K562 (cell line): Measurements from ENCODE around the gene OSBPL3. TPM values are rescaled to one million over a fixed set of nuclear protein-coding genes. Genes with fewer than 3 reads are reported as not detected.
A peak's percentile ranks its signal among the peaks of the same experiment; 100 is the strongest.

Source experiments
- ATF1 ChIP-seq, 2 experiments: fragments of 450-650 bp in 1 of 2; IDR thresholded peaks; 2 replicates each; pipeline ENCODE4 v1.6.1; 2016; ENCODE audit warnings: missing compliant biosample characterization in 1 of 2, missing genetic modification characterization in 1 of 2
- CREM ChIP-seq: IDR thresholded peaks from 2 replicates; pipeline ENCODE4 v1.6.1; 2014; ENCODE audit warnings: antibody characterized with exemption, low read depth
- PHF20 ChIP-seq: fragments of 450-650 bp; IDR thresholded peaks from 2 replicates; pipeline ENCODE4 v1.6.1; 2018; ENCODE audit not compliant: partially characterized antibody
- polyA plus RNA-seq, 8 experiments: library from polyadenylated mRNA; depleted of rRNA in 4 of 8; stranded (reverse) in 5 of 8; unstranded in 3 of 8; fragments of >200 nt; fragmentation: Nextera tagmentation in 2 of 8; fragmentation: Illumina TruSeq in 1 of 8; extraction: Ambion mirVana in 2 of 8; extraction: Trizol in 1 of 8; gene quantifications; 2 replicates each; pipeline versions ENCODE4 v1.2.1 to v1.2.3, GENCODE V29; 2011 to 2014; ENCODE audit warnings: inconsistent platforms in 1 of 8, missing spikeins in 1 of 8
- total RNA-seq, 7 experiments: library from RNA; depleted of rRNA in 6 of 7; stranded (reverse); fragments of >200 nt in 6 of 7; fragmentation: Illumina TruSeq in 2 of 7; extraction: Trizol in 2 of 7; gene quantifications; 2 replicates each; pipeline versions ENCODE4 v1.2.1 to v1.2.3, GENCODE V29; 2011 to 2021; ENCODE audit warnings: low replicate concordance in 1 of 7
- TF ChIP-seq, protein P1 (sequence below): fragments of 450-650 bp; IDR thresholded peaks from 2 replicates; pipeline ENCODE4 v1.6.1; 2016
- TF ChIP-seq, protein P2 (sequence below): sonication (generic); formaldehyde crosslinking; IDR thresholded peaks from 2 replicates; pipeline ENCODE4 v1.8.0; 2023; ENCODE audit warnings: missing genetic modification reagents, mild to moderate bottlenecking, borderline replicate concordance
- TF ChIP-seq, protein P3 (sequence below): fragments of 250-450 bp; sonication (Bioruptor Pico); IDR thresholded peaks from 2 replicates; pipeline ENCODE4 v1.8.0; 2022; ENCODE audit warnings: inconsistent platforms, mild to moderate bottlenecking, moderate library complexity, borderline replicate concordance
- TF ChIP-seq, protein P4 (sequence below): fragments of 150-350 bp; IDR thresholded peaks from 2 replicates; pipeline ENCODE4 v1.6.1; 2014; ENCODE audit warnings: low read depth, mild to moderate bottlenecking, low read length, borderline replicate concordance

OSBPL3 gene
- total and polyA plus RNA-seq, 9 of the 15 experiments (the other 6 are each of a cell fraction or from before 2014, with no cell fraction given) = 4.8 to 37.2 (median 26.5) TPM

DNA sequence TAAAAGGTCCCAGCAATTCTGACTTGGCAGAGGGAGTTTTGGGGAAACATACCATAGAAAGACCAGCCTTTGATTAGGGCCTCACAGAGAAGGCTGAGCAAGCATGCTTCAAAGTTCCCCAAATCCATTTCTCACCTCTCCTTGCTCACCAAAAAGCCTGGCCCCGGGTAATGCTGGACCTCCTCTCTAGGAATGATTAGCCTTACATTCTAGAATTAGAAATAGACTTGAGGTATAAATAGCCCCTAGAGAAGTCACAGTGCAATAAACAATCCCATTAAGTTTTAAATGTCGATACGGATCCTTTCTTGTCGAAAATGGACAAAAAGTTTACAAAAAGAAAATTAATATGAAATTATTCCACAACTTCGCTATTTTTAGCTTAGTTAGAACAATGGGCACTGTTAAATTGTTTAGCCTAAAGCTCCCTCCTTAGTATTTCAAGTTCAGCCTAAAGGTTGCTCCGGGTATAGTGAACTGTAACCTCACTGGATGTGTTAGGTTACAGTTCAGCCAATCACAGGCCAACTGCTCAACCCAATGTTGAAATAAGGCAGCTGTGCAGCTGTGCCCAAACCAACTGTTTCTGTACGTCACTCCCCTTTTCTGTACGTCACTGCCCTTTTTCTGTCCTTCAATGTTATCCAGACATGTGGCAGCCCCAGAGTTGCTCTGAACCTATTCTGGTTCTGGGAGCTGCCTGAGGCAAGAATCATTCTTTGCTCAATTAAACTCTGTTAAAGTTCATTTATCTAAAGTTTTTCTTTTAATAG is 214.8 kb downstream of the OSBPL3 start (continued):
- TF ChIP-seq, protein P1, sequence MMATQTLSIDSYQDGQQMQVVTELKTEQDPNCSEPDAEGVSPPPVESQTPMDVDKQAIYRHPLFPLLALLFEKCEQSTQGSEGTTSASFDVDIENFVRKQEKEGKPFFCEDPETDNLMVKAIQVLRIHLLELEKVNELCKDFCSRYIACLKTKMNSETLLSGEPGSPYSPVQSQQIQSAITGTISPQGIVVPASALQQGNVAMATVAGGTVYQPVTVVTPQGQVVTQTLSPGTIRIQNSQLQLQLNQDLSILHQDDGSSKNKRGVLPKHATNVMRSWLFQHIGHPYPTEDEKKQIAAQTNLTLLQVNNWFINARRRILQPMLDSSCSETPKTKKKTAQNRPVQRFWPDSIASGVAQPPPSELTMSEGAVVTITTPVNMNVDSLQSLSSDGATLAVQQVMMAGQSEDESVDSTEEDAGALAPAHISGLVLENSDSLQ = 0 out of 2 replicates have a peak, but pooled peaks have one; percentile 10
- TF ChIP-seq, protein P2, sequence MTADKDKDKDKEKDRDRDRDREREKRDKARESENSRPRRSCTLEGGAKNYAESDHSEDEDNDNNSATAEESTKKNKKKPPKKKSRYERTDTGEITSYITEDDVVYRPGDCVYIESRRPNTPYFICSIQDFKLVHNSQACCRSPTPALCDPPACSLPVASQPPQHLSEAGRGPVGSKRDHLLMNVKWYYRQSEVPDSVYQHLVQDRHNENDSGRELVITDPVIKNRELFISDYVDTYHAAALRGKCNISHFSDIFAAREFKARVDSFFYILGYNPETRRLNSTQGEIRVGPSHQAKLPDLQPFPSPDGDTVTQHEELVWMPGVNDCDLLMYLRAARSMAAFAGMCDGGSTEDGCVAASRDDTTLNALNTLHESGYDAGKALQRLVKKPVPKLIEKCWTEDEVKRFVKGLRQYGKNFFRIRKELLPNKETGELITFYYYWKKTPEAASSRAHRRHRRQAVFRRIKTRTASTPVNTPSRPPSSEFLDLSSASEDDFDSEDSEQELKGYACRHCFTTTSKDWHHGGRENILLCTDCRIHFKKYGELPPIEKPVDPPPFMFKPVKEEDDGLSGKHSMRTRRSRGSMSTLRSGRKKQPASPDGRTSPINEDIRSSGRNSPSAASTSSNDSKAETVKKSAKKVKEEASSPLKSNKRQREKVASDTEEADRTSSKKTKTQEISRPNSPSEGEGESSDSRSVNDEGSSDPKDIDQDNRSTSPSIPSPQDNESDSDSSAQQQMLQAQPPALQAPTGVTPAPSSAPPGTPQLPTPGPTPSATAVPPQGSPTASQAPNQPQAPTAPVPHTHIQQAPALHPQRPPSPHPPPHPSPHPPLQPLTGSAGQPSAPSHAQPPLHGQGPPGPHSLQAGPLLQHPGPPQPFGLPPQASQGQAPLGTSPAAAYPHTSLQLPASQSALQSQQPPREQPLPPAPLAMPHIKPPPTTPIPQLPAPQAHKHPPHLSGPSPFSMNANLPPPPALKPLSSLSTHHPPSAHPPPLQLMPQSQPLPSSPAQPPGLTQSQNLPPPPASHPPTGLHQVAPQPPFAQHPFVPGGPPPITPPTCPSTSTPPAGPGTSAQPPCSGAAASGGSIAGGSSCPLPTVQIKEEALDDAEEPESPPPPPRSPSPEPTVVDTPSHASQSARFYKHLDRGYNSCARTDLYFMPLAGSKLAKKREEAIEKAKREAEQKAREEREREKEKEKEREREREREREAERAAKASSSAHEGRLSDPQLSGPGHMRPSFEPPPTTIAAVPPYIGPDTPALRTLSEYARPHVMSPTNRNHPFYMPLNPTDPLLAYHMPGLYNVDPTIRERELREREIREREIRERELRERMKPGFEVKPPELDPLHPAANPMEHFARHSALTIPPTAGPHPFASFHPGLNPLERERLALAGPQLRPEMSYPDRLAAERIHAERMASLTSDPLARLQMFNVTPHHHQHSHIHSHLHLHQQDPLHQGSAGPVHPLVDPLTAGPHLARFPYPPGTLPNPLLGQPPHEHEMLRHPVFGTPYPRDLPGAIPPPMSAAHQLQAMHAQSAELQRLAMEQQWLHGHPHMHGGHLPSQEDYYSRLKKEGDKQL (CRISPR knock-in tag) = no peak
- TF ChIP-seq ATF1 (CRISPR knock-in tag; IDR thresholded peaks at IDR 0.05) = no peak
- TF ChIP-seq ATF1 (tag; IDR thresholded peaks at IDR 0.05) = peak; percentile 53
- no peak for TF ChIP-seq PHF20
- TF ChIP-seq CREM = peak; percentile 54
- TF ChIP-seq, protein P3, sequence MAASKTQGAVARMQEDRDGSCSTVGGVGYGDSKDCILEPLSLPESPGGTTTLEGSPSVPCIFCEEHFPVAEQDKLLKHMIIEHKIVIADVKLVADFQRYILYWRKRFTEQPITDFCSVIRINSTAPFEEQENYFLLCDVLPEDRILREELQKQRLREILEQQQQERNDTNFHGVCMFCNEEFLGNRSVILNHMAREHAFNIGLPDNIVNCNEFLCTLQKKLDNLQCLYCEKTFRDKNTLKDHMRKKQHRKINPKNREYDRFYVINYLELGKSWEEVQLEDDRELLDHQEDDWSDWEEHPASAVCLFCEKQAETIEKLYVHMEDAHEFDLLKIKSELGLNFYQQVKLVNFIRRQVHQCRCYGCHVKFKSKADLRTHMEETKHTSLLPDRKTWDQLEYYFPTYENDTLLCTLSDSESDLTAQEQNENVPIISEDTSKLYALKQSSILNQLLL (CRISPR knock-in tag) = no peak
- TF ChIP-seq, protein P4, sequence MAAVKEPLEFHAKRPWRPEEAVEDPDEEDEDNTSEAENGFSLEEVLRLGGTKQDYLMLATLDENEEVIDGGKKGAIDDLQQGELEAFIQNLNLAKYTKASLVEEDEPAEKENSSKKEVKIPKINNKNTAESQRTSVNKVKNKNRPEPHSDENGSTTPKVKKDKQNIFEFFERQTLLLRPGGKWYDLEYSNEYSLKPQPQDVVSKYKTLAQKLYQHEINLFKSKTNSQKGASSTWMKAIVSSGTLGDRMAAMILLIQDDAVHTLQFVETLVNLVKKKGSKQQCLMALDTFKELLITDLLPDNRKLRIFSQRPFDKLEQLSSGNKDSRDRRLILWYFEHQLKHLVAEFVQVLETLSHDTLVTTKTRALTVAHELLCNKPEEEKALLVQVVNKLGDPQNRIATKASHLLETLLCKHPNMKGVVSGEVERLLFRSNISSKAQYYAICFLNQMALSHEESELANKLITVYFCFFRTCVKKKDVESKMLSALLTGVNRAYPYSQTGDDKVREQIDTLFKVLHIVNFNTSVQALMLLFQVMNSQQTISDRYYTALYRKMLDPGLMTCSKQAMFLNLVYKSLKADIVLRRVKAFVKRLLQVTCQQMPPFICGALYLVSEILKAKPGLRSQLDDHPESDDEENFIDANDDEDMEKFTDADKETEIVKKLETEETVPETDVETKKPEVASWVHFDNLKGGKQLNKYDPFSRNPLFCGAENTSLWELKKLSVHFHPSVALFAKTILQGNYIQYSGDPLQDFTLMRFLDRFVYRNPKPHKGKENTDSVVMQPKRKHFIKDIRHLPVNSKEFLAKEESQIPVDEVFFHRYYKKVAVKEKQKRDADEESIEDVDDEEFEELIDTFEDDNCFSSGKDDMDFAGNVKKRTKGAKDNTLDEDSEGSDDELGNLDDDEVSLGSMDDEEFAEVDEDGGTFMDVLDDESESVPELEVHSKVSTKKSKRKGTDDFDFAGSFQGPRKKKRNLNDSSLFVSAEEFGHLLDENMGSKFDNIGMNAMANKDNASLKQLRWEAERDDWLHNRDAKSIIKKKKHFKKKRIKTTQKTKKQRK = no peak
